ENCODE measurements around the gene ZBTB1.

DNA sequence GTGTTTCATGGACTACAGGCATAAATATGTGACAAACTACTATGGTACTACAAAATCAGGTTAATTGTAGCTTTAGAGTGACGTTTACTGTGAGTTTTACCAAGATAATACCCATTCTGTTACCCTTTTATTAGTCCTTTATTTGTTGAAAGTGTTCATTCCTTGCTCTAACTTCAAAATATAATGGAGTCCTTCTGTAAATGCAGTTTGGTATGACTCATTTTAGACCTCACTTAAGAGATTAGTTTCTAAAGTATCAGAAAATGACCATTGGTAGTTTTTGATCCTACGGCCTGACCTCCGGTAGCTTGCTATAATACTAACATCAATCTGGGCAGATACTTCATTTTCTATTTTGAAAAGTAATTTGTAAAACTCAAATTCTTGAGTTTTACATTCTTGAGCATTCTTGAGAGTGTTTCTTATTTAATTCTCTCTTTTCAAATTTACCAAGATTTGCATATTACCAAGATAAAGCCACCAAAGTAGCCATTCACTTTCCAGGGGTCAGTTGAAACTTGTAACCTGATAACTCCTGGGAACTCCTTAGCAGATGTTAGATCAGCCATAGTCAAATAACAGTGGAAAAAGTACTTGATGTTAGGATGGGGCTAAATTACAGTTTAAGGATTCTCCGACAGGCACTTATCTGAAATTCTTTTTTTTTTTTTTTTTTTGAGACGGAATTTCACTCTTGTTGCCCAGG is 40.2 kb downstream of the ZBTB1 start:
- TF ChIP-seq EZH2 (IDR thresholded peaks at IDR 0.05; ENCODE audit: insufficient read depth, poor library complexity, severe bottlenecking) (no peak), EZH2phosphoT487 (IDR thresholded peaks at IDR 0.05; ENCODE audit: insufficient read depth, low read depth) (no peak)
